GM12891 (cell line): ENCODE data around the gene PLEK.

Source experiments
- PAX5 ChIP-seq: IDR thresholded peaks from 2 replicates; pipeline ENCODE4 v1.6.1; 2011; ENCODE audit warnings: low read length, moderate library complexity, mild to moderate bottlenecking; ENCODE audit not compliant: insufficient read depth, severe bottlenecking
- POLR2A ChIP-seq: IDR thresholded peaks from 2 replicates; pipeline ENCODE4 v1.6.1; 2011; ENCODE audit warnings: low read depth, low read length, control low read depth
- POLR2AphosphoS5 ChIP-seq: IDR thresholded peaks from 2 replicates; pipeline ENCODE4 v1.6.1; 2011; ENCODE audit warnings: low read depth, low read length, control low read depth
- SPI1 ChIP-seq: IDR thresholded peaks from 2 replicates; pipeline ENCODE4 v1.6.1; 2011; ENCODE audit warnings: low read depth, low read length, control low read depth
- TAF1 ChIP-seq: IDR thresholded peaks from 2 replicates; pipeline ENCODE4 v1.6.1; 2011; ENCODE audit warnings: low read depth, low read length, control low read depth

GRCh38 chr2:68384485-68385107, 19.5 kb downstream of the PLEK start:
- no peak for TF ChIP-seq POLR2AphosphoS5
- no peak for TF ChIP-seq POLR2A
- no peak for TF ChIP-seq PAX5
- TF ChIP-seq SPI1 = no peak
- TF ChIP-seq TAF1 = no peak
